Heart left ventricle (tissue), 16 donors: ENCODE results near the gene SCUBE3. TPM values are rescaled to one million over a fixed set of nuclear protein-coding genes. Genes with fewer than 3 reads are reported as not detected.

Experiments
- ATAC-seq, 4 donors: fragments of 200-7000 bp; cut with Tn5 transposase; one replicate each; pipeline ENCODE4 v1.9.1; 2020 to 2022; ENCODE audit warnings: moderate library complexity in 4 of 4, mild to moderate bottlenecking in 3 of 4, moderate number of reproducible peaks in 1 of 4
- DNase-seq, 5 donors: peaks; one replicate each; pipeline ENCODE4 v3.0.0-alpha.2; 2020
- H3K27ac ChIP-seq, 12 donors: fragments of 200-600 bp; sonication (generic) in 4 of 12; one replicate each; pipeline versions ENCODE4 v1.5.0 to v1.8.0; 2016 to 2022; ENCODE audit warnings: mild to moderate bottlenecking in 2 of 12
- H3K27me3 ChIP-seq, 9 donors: fragments of 200-600 bp; sonication (generic) in 2 of 9; one replicate each; pipeline versions ENCODE4 v1.5.1 to v1.8.0; 2016 to 2022; ENCODE audit warnings: mild to moderate bottlenecking in 3 of 9
- H3K36me3 ChIP-seq, 9 donors: fragments of 200-600 bp; sonication (generic) in 2 of 9; one replicate each; pipeline versions ENCODE4 v1.5.0 to v1.8.0; 2018 to 2022; ENCODE audit warnings: mild to moderate bottlenecking in 2 of 9
- H3K4me1 ChIP-seq, 12 donors: fragments of 200-600 bp; sonication (generic) in 4 of 12; one replicate each; pipeline versions ENCODE4 v1.5.0 to v1.8.0; 2016 to 2022; ENCODE audit warnings: mild to moderate bottlenecking in 3 of 12
- H3K4me3 ChIP-seq, 12 donors: fragments of 200-600 bp; sonication (generic) in 4 of 12; one replicate each; pipeline versions ENCODE4 v1.5.0 to v1.8.0; 2017 to 2022; ENCODE audit warnings: mild to moderate bottlenecking in 9 of 12, moderate library complexity in 4 of 12
- H3K9me3 ChIP-seq, 12 donors: fragments of 200-600 bp; sonication (generic) in 4 of 12; one replicate each; pipeline versions ENCODE4 v1.5.0 to v1.8.0; 2016 to 2022; ENCODE audit warnings: mild to moderate bottlenecking in 1 of 12
- POLR2A ChIP-seq, 2 donors: fragments of 450-650 bp; IDR thresholded peaks; one replicate each; pipeline ENCODE4 v1.6.1; 2017; ENCODE audit warnings: antibody characterized with exemption in 2 of 2, mild to moderate bottlenecking in 2 of 2, moderate library complexity in 2 of 2
- WGBS, 4 donors: extraction: QIAGEN DNeasy Blood & Tissue Kit in 2 of 4; methylation state at CpG; one replicate each; pipeline versions ENCODE4 v1.1.5 to v1.1.7; 2013 to 2018; 5-methylcytosine and 5-hydroxymethylcytosine counted together
- intact Hi-C, 10 donors: fragments of 100-400 bp; cut with DNase I; formaldehyde crosslinking; loops; one replicate each; pipeline versions ENCODE4 v1.11.1 to v1.14.2; 2022
- polyA plus RNA-seq, 2 donors: library from polyadenylated mRNA; stranded (reverse); fragments of 200-250 nt; gene quantifications; one replicate each; pipeline ENCODE4 v1.2.3, GENCODE V29; 2013
- total RNA-seq, 9 donors: library from RNA; depleted of rRNA in 2 of 9; stranded (reverse); fragments of >200 nt in 2 of 9; fragmentation: NEBNext Ultra II Directional in 3 of 9; extraction: Animal tissue kit (Norgen Biotek cat#: 25700) in 3 of 9; gene quantifications; one replicate each; pipeline versions ENCODE4 v1.1.0 to v1.2.4, GENCODE V29; 2016 to 2023
- TF ChIP-seq, protein P1 (sequence below), 12 donors: fragments of 200-600 bp; sonication (generic) in 4 of 12; IDR thresholded peaks; one replicate each; pipeline versions ENCODE4 v1.5.0 to v1.8.0; 2018 to 2022; ENCODE audit warnings: antibody characterized with exemption in 12 of 12, mild to moderate bottlenecking in 5 of 12
- donor health status: ischemic (EF 13 %, LVEDD 7.1; RV severe dilation, severe dysfunction).
- donor health status: healthy with polysubstance abuse.
- donor health status: DM: no; HTN: yes; CAD: no.
- donor health status: DM: no; HTN: no; CAD: no.
- donor health status: ischemic (EF 25% LVEDD 6.9; RV normal size, moderate dysfunction).
- donor health status: ischemic (EF 25% LVEDD 5.7; RV mildly dilated, moderate dysfunction).
- donor health status: healthy.
- donor health status: DM: yes; HTN: yes; CAD: no.
- donor health status: ischemic (EF 35%, LVEDD 5.7; RV mildly dilated, moderate dysfunction).
- donor health status: nonischemic (EF 11% LVEDD 7.7; RV severe dilation, severe dysfunction).
- donor health status: DM: yes; HTN: yes; CAD: no.
- donor health status: PGD.
- donor health status: ischemic (EF 29% LVEDD 5.4; RV normal size, mild dysfunction).
- donor health status: nonischemic (EF 23%, LVEDD 6.1; RV moderate dilation, normal function).

Gene SCUBE3
- total and polyA plus RNA-seq, 11 donors, result 0.61 to 18.7 (median 4.3) TPM

DNA sequence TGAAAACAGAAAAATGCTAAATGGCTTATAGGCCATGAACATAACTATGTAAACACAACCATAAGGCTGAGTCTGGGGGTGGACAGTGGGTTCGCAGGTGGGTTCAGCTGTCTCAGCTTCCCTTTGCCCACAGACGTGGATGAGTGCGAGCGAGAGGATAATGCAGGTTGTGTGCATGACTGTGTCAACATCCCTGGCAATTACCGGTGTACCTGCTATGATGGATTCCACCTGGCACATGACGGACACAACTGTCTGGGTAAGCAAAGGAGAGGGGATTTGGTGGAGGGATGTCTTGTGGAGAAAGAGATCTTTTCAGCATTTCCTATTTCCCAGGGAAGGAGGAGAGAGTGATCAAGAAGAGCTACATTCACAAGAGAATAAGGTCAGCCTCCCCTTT lies 14.7 kb downstream of the SCUBE3 start:
- H3K4me1 ChIP-seq, result peaks cover 0 to 48% (median 19%) of the 10 kb centered on the region in 12 donors
- no peaks in the 10 kb centered on the region for H3K36me3 ChIP-seq
- no peak overlapping the region for H3K27ac ChIP-seq
- 90 to 96% (median 93%) methylated on average over 6 of the region's 6 CpGs for WGBS, 4 donors
- TF ChIP-seq, protein P1, sequence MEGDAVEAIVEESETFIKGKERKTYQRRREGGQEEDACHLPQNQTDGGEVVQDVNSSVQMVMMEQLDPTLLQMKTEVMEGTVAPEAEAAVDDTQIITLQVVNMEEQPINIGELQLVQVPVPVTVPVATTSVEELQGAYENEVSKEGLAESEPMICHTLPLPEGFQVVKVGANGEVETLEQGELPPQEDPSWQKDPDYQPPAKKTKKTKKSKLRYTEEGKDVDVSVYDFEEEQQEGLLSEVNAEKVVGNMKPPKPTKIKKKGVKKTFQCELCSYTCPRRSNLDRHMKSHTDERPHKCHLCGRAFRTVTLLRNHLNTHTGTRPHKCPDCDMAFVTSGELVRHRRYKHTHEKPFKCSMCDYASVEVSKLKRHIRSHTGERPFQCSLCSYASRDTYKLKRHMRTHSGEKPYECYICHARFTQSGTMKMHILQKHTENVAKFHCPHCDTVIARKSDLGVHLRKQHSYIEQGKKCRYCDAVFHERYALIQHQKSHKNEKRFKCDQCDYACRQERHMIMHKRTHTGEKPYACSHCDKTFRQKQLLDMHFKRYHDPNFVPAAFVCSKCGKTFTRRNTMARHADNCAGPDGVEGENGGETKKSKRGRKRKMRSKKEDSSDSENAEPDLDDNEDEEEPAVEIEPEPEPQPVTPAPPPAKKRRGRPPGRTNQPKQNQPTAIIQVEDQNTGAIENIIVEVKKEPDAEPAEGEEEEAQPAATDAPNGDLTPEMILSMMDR (IDR thresholded peaks at IDR 0.05), result no peak
- DNase-seq, result no peak
- no peaks in the 10 kb centered on the region for H3K27me3 ChIP-seq
- no peak for ATAC-seq
- H3K4me3 ChIP-seq, result no peak overlapping the region
- intact Hi-C loops, result no loop called here
- no peaks in the 10 kb centered on the region for H3K9me3 ChIP-seq

DNA sequence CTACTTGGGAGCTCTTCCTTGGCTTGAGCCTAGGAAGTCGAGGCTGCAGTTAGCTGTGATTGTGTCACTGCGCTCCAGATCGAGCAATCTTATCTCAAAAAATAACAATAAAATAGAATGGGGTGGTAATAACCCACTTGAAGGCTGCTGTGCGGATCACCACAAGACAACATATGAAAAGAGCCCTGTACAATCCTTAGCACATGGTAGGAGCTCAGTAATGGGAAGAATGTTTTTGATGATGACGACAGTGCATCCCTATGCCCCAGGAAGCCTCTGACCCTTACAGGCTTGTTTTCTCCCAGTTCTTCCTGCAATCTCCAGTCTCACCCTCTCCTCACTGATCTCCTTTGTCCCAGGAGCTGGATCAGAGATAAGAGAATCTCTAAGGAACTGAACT lies 15.5 kb downstream of the SCUBE3 start:
- Histone ChIP-seq H3K4me3 (no peak overlapping the region), H3K36me3 (no peaks in the 10 kb centered on the region), H3K9me3 (no peaks in the 10 kb centered on the region), H3K4me1 (peaks cover 0 to 40% (median 17%) of the 10 kb centered on the region in 12 donors), H3K27ac (peak overlapping the region in 1 of 12 donors; percentile 65), H3K27me3 (no peaks in the 10 kb centered on the region)
- intact Hi-C loops, result no loop called here
- DNase-seq, result no peak
- WGBS, 4 donors, result 78 to 88% (median 80%) methylated on average over 5 of the region's 5 CpGs
- TF ChIP-seq, protein P1 (IDR thresholded peaks at IDR 0.05), result no peak
- TF ChIP-seq POLR2A (IDR thresholded peaks at IDR 0.05), result no peak
- no peak for ATAC-seq

DNA sequence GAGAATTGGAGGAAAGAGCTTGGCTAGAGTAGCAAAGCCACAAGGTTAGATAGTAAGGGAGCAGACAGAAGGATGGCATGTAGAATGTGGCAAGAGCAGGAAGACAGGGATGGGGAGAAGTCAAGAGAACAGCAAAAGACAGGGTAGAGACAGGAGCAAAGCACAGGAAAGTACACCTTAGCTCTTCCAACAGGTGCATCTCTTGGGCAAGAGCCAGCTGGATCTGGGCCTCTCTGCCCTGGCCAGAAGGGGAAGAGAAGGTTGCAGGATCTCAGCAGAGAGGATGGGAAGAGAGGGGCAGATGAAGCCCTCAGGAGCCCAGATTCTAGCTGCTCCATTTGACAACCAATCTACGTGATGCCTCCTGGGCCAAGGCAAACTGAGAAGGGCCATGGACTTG lies 16.7 kb downstream of the SCUBE3 start:
- DNase-seq (no peak), ATAC-seq (no peak)
- H3K9me3 ChIP-seq, result peaks cover 0 to 4% (median 0%) of the 10 kb centered on the region in 12 donors
- peak overlapping the region in 5 of 12 donors; percentile 15 to 65 (median 49) for H3K27ac ChIP-seq
- TF ChIP-seq, protein P1 (IDR thresholded peaks at IDR 0.05), result no peak
- no peak for TF ChIP-seq POLR2A (IDR thresholded peaks at IDR 0.05)
- no peak overlapping the region for H3K4me3 ChIP-seq
- peaks cover 0 to 30% (median 16%) of the 10 kb centered on the region in 12 donors for H3K4me1 ChIP-seq
- WGBS, 4 donors, result 87 to 98% (median 92%) methylated on average over 1 of the region's 1 CpG
- no peaks in the 10 kb centered on the region for H3K27me3 ChIP-seq
- intact Hi-C loops, result loop anchor here in 1 of 10 donors (10.0 kb wide), 1 partner anchor 246 kb away; no protein-coding TSS in a partner anchor
- peaks cover 0 to 2% (median 0%) of the 10 kb centered on the region in 9 donors for H3K36me3 ChIP-seq

DNA sequence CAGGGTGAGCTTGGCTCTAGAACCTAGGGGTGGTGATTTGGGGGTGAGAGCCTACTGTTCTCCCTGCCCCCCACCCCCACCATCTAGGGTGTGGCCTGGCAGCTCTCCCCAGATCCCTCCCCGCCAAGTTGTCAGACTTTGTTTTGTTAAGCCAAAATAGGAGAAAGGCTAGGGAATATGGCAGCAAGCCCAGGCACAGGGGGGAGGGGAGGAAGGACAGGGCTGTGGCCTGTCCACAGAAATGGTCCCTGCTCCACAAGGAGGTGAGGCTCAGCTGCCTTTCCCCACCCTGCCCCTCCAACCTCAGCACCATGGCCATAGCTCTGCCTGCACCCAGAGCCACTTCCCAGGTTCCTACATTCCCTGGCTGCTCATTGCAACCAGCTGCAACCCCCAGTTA lies 17.2 kb downstream of the SCUBE3 start:
- TF ChIP-seq POLR2A (IDR thresholded peaks at IDR 0.05), result no peak
- TF ChIP-seq, protein P1 (IDR thresholded peaks at IDR 0.05), result no peak
- peaks cover 0 to 2% (median 0%) of the 10 kb centered on the region in 9 donors for H3K36me3 ChIP-seq
- peaks cover 0 to 4% (median 0%) of the 10 kb centered on the region in 12 donors for H3K9me3 ChIP-seq
- DNase-seq (peak; percentile 74 to 82 (median 78)), ATAC-seq (peak; percentile 48 to 85 (median 52))
- peak overlapping the region in 5 of 12 donors; percentile 15 to 65 (median 49) for H3K27ac ChIP-seq
- intact Hi-C loops, result loop anchor here in 1 of 10 donors (10.0 kb wide), 1 partner anchor 246 kb away; no protein-coding TSS in a partner anchor
- peaks cover 0 to 28% (median 16%) of the 10 kb centered on the region in 12 donors for H3K4me1 ChIP-seq
- WGBS, 4 donors, result 14 to 50% (median 21%) methylated on average over 1 of the region's 1 CpG
- H3K27me3 ChIP-seq, result no peaks in the 10 kb centered on the region
- no peak overlapping the region for H3K4me3 ChIP-seq
